Measurements from ENCODE around the gene WDHD1.

The WDHD1 gene

DNA sequence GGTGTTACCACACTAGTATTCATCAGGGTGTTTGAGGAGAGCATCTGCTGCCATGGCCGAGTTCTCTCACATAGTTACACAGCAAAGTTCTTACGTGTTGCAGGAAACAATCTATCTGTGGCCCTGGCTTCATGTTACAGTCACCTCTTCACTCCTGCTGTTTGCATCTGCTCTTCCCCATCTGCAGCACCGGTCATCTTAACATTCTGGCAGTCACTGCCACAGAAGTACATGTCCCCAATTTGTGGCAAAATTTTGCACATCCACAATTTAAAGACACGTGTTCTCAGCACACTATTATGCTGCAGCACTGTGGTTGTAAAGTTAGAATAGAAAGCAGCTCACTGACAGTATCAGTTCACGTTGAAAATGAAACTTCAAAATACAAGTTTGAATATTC lies 47.8 kb upstream of the WDHD1 start:
- TF ChIP-seq OSR1 (CRISPR knock-in tag; IDR thresholded peaks at IDR 0.05) (no peak), SNAI2 (CRISPR knock-in tag; IDR thresholded peaks at IDR 0.05) (no peak), TOX (CRISPR knock-in tag; IDR thresholded peaks at IDR 0.05; ENCODE audit: borderline replicate concordance) (no peak), ZNF70 (CRISPR knock-in tag; IDR thresholded peaks at IDR 0.05) (no peak), ZFP30 (CRISPR knock-in tag; IDR thresholded peaks at IDR 0.05) (no peak), ZFP3 (CRISPR knock-in tag; IDR thresholded peaks at IDR 0.05) (no peak), ZNF8 (CRISPR knock-in tag; IDR thresholded peaks at IDR 0.05) (no peak), ZC3H10 (CRISPR knock-in tag; IDR thresholded peaks at IDR 0.05) (no peak), RARB (CRISPR knock-in tag; IDR thresholded peaks at IDR 0.05) (no peak), BACH2 (CRISPR knock-in tag; IDR thresholded peaks at IDR 0.05; ENCODE audit: borderline replicate concordance) (no peak), ZNF565 (CRISPR knock-in tag; conservative IDR thresholded peaks at IDR 0.05; ENCODE audit: low read depth) (no peak), ESRRG (CRISPR knock-in tag; IDR thresholded peaks at IDR 0.05) (no peak)
- TF ChIP-seq, protein P1, sequence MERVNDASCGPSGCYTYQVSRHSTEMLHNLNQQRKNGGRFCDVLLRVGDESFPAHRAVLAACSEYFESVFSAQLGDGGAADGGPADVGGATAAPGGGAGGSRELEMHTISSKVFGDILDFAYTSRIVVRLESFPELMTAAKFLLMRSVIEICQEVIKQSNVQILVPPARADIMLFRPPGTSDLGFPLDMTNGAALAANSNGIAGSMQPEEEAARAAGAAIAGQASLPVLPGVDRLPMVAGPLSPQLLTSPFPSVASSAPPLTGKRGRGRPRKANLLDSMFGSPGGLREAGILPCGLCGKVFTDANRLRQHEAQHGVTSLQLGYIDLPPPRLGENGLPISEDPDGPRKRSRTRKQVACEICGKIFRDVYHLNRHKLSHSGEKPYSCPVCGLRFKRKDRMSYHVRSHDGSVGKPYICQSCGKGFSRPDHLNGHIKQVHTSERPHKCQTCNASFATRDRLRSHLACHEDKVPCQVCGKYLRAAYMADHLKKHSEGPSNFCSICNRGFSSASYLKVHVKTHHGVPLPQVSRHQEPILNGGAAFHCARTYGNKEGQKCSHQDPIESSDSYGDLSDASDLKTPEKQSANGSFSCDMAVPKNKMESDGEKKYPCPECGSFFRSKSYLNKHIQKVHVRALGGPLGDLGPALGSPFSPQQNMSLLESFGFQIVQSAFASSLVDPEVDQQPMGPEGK (CRISPR knock-in tag; IDR thresholded peaks at IDR 0.05; ENCODE audit: borderline replicate concordance) = no peak
- ATAC-seq = peak; percentile 13

DNA sequence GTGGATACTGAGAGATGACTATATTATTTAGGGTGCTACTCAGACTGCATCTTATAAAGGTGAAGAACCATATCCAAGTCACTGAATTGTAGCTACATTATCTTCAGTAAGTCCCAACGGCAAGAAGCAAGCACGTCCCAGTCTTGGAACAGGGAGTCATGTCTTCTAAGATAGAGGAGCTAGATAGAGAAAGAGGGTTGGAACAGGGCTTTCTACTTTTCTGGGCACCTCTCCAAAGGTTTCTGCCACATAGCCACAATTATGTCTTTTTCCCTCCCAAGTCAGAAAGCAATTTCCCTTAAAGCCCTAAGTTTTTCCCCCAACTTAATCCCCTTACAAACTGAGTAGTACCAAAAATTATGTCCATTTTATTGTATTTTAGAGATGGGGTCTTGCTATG lies 47.0 kb upstream of the WDHD1 start:
- TF ChIP-seq ZNF8 (CRISPR knock-in tag; IDR thresholded peaks at IDR 0.05) = no peak
- TF ChIP-seq ZFP3 (CRISPR knock-in tag; IDR thresholded peaks at IDR 0.05) = no peak
- TF ChIP-seq ZNF565 (CRISPR knock-in tag; conservative IDR thresholded peaks at IDR 0.05; ENCODE audit: low read depth) = no peak
- TF ChIP-seq RARB (CRISPR knock-in tag; IDR thresholded peaks at IDR 0.05) = no peak
- no peak for TF ChIP-seq PPARA (CRISPR knock-in tag; IDR thresholded peaks at IDR 0.05; ENCODE audit: borderline replicate concordance)
- no peak for TF ChIP-seq ZFP30 (CRISPR knock-in tag; IDR thresholded peaks at IDR 0.05)
- TF ChIP-seq ESRRG (CRISPR knock-in tag; IDR thresholded peaks at IDR 0.05) = no peak
- peak; percentile 22 for ATAC-seq

DNA sequence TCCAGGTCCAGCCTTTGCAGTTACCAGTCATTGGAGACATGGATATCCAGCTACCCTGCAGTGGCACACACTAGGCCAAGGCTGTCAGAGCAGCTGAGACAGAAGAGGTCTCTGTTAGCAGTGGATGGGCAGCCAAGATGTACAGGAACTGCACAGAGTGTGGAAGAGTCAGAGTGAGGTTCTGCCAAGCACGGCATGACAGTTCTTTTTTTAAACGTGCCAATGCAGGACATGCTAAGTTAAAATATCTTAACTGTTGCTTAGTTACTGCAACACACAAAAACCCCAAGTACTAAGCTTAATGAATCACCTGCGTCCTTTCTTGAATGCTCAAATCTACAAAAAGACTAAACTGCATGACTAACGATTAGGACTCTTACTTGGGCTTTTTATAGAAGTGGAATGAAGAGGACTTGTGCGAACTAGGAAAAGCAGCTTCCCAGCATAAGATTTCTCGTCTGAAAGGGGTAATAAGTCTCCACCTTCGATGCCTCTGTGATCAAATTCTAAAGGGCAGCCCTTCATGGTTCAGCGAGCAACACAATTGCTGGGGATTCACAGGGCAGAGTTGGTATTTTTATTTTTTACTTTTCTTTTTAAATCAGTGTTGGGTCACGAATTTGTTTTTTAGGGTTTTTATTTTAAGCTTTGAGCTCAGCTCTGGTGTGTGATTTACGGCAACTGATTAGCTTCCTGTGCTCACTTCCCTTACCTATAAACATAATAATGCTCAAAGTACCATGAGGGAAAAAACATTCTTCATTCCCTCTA lies 45.2 kb upstream of the WDHD1 start:
- TF ChIP-seq, protein P2, sequence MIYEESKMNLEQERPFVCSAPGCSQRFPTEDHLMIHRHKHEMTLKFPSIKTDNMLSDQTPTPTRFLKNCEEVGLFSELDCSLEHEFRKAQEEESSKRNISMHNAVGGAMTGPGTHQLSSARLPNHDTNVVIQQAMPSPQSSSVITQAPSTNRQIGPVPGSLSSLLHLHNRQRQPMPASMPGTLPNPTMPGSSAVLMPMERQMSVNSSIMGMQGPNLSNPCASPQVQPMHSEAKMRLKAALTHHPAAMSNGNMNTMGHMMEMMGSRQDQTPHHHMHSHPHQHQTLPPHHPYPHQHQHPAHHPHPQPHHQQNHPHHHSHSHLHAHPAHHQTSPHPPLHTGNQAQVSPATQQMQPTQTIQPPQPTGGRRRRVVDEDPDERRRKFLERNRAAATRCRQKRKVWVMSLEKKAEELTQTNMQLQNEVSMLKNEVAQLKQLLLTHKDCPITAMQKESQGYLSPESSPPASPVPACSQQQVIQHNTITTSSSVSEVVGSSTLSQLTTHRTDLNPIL (CRISPR knock-in tag; IDR thresholded peaks at IDR 0.05; ENCODE audit: low read depth) = no peak
- no peak for TF ChIP-seq ZC3H10 (CRISPR knock-in tag; IDR thresholded peaks at IDR 0.05)
- TF ChIP-seq PPARA (CRISPR knock-in tag; IDR thresholded peaks at IDR 0.05; ENCODE audit: borderline replicate concordance) = no peak
- TF ChIP-seq ISL1 (CRISPR knock-in tag; IDR thresholded peaks at IDR 0.05) = no peak
- no peak for TF ChIP-seq ZFP3 (CRISPR knock-in tag; IDR thresholded peaks at IDR 0.05)
- TF ChIP-seq ESRRG (CRISPR knock-in tag; IDR thresholded peaks at IDR 0.05) = no peak
- no peak for TF ChIP-seq TCF4 (CRISPR knock-in tag; IDR thresholded peaks at IDR 0.05; ENCODE audit: borderline replicate concordance)
- TF ChIP-seq GLIS3 (CRISPR knock-in tag; IDR thresholded peaks at IDR 0.05) = no peak
- TF ChIP-seq ZFP30 (CRISPR knock-in tag; IDR thresholded peaks at IDR 0.05) = no peak
- TF ChIP-seq ZNF8 (CRISPR knock-in tag; IDR thresholded peaks at IDR 0.05) = no peak
- TF ChIP-seq, protein P3, sequence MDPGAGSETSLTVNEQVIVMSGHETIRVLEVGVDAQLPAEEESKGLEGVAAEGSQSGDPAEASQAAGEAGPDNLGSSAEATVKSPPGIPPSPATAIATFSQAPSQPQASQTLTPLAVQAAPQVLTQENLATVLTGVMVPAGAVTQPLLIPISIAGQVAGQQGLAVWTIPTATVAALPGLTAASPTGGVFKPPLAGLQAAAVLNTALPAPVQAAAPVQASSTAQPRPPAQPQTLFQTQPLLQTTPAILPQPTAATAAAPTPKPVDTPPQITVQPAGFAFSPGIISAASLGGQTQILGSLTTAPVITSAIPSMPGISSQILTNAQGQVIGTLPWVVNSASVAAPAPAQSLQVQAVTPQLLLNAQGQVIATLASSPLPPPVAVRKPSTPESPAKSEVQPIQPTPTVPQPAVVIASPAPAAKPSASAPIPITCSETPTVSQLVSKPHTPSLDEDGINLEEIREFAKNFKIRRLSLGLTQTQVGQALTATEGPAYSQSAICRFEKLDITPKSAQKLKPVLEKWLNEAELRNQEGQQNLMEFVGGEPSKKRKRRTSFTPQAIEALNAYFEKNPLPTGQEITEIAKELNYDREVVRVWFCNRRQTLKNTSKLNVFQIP (CRISPR knock-in tag; IDR thresholded peaks at IDR 0.05; ENCODE audit: borderline replicate concordance, low read depth) = no peak
- no peak for TF ChIP-seq OSR1 (CRISPR knock-in tag; IDR thresholded peaks at IDR 0.05)
- TF ChIP-seq ZNF565 (CRISPR knock-in tag; conservative IDR thresholded peaks at IDR 0.05; ENCODE audit: low read depth) = no peak
- TF ChIP-seq CSDC2 (CRISPR knock-in tag; IDR thresholded peaks at IDR 0.05) = no peak
- TF ChIP-seq, protein P1 (CRISPR knock-in tag; IDR thresholded peaks at IDR 0.05; ENCODE audit: borderline replicate concordance) = no peak
- ATAC-seq = peak; percentile 80

DNA sequence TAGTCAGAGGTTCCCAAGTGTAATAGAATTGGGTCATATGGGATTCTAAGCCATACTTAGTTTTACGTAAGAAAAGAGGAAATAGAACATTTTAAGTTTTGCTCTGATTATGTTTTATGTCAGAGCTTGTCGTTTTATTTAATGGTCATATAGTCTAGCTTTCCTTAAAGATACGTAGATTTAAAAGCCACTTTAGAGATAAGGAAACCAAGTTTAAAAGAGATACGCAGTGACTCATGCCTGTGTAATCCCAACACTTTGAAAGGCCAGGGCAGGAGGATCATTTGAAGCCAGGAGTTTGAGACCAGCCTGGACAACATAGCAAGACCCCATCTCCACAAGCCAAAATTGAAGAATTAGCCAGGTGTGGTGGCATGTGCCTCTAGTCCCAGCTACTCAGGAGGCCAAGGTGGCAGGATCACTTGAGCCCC lies 44.1 kb upstream of the WDHD1 start:
- TF ChIP-seq ISL1 (CRISPR knock-in tag; IDR thresholded peaks at IDR 0.05) = peak; percentile 60
- no peak for TF ChIP-seq TCF4 (CRISPR knock-in tag; IDR thresholded peaks at IDR 0.05; ENCODE audit: borderline replicate concordance)
- peak; percentile 5; the same call in 2 of the 3 replicates for ATAC-seq

All from SK-N-SH treated with all-trans-retinoic acid at 6 μM for 48 hours (cell line).